T-helper 2 cell treated with Interferon-gamma antibody and Interleukin-4, amounts not matched to agents 100 ng/mL and 5 ng/mL, for 36 hours (primary cell): ENCODE results near the gene INPP5E. TPM values are rescaled to one million over a fixed set of nuclear protein-coding genes. Genes with fewer than 3 reads are reported as not detected.

ENCODE experiments used
- intact Hi-C: fragments of 100-400 bp; cut with micrococcal nuclease; formaldehyde crosslinking; loops from one replicate; pipeline ENCODE4 v1.15.1; 2023
- total RNA-seq: library from RNA; stranded (reverse); gene quantifications from 2 replicates; pipeline ENCODE4 v1.2.3, GENCODE V29; 2022

INPP5E gene
- total RNA-seq, 1 donor from 2014 or later = 18.5 TPM

DNA sequence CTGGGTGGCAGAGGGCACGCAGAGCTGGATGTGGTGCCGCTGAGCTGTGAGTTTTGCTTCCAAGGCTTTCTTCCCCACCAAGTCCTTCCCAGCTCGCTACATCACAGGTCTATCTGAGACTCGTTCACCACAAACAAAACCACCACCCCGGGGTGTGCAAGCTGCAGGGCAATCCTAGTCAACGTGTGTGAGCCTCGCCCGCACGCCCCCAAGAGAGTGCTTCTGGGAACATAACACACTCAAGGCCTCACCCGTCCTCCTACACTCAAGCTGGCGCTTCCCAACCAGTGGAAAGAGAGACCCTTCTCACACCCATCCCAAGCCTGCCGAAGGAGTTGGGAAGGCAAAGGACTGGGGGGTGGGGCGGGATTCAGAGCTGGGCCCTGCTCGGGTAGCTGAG is 50.2 kb downstream of the INPP5E start:
- intact Hi-C loops = no loop called here

DNA sequence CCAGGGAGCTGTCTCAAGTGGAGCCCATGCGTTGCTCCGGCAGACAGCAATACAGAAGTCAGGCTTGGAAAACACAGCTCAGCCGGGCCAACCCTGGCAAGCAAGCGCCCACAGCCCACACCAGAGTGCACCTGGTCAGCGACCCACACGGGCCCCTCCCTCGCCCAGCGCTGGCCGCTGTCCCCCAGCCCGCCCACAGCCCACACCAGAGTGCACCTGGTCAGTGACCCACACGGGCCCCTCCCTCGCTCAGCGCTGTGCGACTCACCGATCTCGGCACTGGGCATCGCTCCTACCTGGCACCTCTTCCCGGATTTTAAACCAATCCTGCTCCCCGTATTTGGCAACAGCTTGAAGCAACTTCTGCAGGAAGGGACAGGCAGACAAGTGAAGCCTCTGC is 52.4 kb downstream of the INPP5E start:
- intact Hi-C loops = no loop called here

GRCh38 chr9:136386018-136386417 is 53.6 kb downstream of the INPP5E start:
- intact Hi-C loops = no loop called here

DNA sequence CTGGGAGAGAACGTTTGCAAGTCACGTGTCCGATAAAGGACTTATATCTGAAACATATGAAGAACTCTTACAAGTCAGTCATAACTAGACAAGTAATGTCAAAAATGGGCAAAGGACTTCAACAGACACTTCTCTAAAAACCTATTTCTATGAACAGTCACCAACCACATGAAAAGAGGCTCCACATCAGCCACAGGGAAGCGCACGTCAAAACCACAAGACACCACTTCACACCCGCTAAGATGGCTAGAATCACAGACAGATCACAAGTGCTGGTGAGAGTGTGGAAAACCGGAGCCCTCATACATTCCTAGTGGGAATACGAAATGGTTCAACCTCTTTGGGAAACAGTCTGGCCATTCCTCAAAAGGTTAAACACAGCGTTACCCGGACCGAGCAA is 54.6 kb downstream of the INPP5E start:
- intact Hi-C loops = loop anchor here (1.0 kb wide), 1 partner anchor 15 kb away; the partner anchor contains the start of gene SNAPC4

DNA sequence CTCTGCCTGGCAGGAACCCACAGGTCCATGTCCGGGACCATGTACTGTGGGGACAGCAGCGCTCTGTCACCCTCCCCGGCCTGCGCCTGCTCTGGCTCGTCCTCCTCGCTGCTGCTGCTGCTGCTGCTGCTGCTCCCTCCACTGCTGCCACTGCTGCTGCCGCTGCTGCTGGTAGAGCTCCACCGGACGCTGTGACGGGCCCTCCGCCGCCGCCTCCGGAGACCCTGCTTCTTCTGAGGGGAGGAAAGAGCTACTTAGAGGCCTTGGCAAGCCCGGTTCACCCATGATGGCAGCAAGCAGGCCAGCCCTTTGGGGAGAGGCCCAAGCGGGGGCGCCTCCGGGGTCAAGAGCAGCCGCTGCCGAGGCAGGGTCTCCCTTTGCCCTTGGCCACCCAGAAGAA is 56.2 kb downstream of the INPP5E start:
- intact Hi-C loops = no loop called here

GRCh38 chr9:136381966-136382513 is 57.6 kb downstream of the INPP5E start:
- intact Hi-C loops = no loop called here

DNA sequence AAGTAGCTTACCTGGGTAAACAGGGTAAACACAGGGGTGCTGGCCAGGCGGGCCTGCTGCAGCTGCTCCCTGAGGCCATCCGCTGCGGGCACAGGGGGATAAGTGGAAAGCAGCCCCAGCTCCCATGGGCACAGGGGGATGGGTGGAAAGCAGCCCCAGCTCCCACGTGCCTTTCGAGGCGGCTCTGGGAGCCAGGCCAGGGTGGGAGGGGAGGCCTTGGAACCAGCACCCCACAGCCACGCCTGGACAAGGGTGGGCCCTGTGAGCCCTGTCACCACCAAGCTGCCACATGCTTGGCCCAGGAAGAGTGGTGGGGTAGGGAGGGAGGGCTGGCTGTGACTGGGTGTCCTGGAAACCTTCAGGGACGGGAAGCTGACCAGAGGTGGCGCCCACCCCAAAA is 58.3 kb downstream of the INPP5E start:
- intact Hi-C loops = no loop called here

DNA sequence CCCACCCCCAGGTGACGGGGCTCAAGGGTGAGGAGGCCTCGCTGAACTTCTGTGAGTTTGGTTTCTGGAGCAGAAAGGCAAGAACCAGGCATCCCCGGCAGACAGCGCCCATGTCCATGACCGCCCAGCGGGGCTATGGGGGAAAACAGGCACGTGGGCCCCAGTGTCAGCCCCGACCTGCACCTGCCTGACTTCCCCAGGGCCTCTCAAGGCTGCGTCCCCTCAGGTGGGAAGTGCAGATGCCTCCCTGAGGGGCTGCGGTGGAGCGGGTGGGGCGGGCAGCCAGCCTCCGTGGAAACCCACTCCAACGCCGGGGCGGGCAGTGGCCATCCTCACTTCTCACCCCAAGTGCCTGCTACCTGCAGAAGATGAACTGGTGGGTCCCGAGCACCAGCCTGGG is 59.3 kb downstream of the INPP5E start:
- intact Hi-C loops = no loop called here

DNA sequence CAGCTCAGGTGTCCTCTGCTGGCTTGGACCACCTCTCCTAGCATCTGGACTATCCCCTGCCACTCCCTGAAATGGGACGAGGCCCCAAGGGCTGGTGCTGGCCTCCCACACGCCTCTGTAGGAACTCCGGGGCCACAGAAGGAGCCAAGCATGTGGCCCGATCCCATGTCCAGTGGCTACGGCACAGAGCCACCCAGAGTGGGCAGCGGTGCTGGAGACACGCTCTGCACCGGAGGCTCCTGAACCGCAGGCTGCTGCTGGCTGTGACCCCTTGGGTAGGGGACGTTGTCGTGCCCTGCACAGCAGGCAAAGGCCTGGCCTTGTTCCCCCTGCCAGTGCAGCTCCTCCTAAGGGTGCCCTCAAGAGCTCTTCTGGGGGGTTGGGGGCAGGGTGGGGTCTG is 59.8 kb downstream of the INPP5E start:
- intact Hi-C loops = no loop called here

DNA sequence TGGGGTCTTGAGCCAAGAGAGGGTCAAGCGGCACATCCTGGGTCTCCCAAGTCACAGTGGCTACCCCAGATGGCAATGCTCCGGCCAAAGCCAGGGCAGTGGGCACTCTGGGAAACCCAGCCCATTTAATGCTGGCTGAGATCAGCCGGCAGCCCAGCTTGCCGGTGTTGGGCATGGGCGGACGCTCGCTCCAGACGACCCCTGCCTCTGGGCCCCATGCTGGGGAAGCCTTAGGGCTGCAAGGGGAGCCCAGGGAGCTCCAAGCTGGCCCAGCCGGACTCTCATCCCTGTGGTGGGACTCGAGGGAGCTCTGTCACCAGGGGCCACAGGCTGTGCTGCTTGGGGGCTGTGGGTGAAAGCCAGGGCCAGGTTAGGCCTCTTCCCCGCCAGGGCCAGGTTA is 60.2 kb downstream of the INPP5E start:
- intact Hi-C loops = no loop called here

GRCh38 chr9:136379003-136379287 is 60.7 kb downstream of the INPP5E start:
- intact Hi-C loops = no loop called here

Other genes starting within 250 kb of the INPP5E start
- not detected in 2 replicates for gene LHX3, start 234.7 kb downstream of the INPP5E start, total RNA-seq
- 14.3 and 15.6 TPM in 2 replicates for gene QSOX2, start 194.0 kb downstream of the INPP5E start, total RNA-seq
- gene CCDC187, start 135.8 kb downstream of the INPP5E start, total RNA-seq = 0.02 TPM in 1 of 2 replicates, not detected in the other
- gene GPSM1, start 112.3 kb downstream of the INPP5E start, total RNA-seq = 10.7 and 11.4 TPM in 2 replicates
- gene DNLZ, start 76.1 kb downstream of the INPP5E start, total RNA-seq = 18.8 and 20.0 TPM in 2 replicates
- gene CARD9, start 66.2 kb downstream of the INPP5E start, total RNA-seq = 3.8 TPM in 2 replicates
- 13.2 and 15.2 TPM in 2 replicates for gene SNAPC4, start 39.7 kb downstream of the INPP5E start, total RNA-seq
- gene ENTR1, start 29.2 kb downstream of the INPP5E start, total RNA-seq = 65.1 and 69.9 TPM in 2 replicates
- gene PMPCA, start 29.2 kb downstream of the INPP5E start, total RNA-seq = 58.5 and 62.4 TPM in 2 replicates
- 71.0 and 72.5 TPM in 2 replicates for gene SEC16A, start 43.2 kb upstream of the INPP5E start, total RNA-seq
- gene NOTCH1, start 106.2 kb upstream of the INPP5E start, total RNA-seq = 66.1 and 67.4 TPM in 2 replicates
- 0.66 and 0.80 TPM in 2 replicates for gene EGFL7, start 223.1 kb upstream of the INPP5E start, total RNA-seq
- 33.1 and 35.4 TPM in 2 replicates for gene AGPAT2, start 247.6 kb upstream of the INPP5E start, total RNA-seq